GM12873 (cell line): ENCODE results near the gene IL1RL2.
A peak's percentile ranks its signal among the peaks of the same experiment; 100 is the strongest.

Source experiments
- TF ChIP-seq, protein P1 (sequence below): IDR thresholded peaks from 2 replicates; pipeline ENCODE4 v1.5.1; 2012; ENCODE audit warnings: low read depth, mild to moderate bottlenecking, moderate library complexity, low read length, control low read depth; ENCODE audit not compliant: insufficient read depth; ENCODE audit errors: missing control alignments

IL1RL2 gene

GRCh38 chr2:102235042-102235473, 48.2 kb downstream of the IL1RL2 start:
- TF ChIP-seq, protein P1, sequence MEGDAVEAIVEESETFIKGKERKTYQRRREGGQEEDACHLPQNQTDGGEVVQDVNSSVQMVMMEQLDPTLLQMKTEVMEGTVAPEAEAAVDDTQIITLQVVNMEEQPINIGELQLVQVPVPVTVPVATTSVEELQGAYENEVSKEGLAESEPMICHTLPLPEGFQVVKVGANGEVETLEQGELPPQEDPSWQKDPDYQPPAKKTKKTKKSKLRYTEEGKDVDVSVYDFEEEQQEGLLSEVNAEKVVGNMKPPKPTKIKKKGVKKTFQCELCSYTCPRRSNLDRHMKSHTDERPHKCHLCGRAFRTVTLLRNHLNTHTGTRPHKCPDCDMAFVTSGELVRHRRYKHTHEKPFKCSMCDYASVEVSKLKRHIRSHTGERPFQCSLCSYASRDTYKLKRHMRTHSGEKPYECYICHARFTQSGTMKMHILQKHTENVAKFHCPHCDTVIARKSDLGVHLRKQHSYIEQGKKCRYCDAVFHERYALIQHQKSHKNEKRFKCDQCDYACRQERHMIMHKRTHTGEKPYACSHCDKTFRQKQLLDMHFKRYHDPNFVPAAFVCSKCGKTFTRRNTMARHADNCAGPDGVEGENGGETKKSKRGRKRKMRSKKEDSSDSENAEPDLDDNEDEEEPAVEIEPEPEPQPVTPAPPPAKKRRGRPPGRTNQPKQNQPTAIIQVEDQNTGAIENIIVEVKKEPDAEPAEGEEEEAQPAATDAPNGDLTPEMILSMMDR: no peak

DNA sequence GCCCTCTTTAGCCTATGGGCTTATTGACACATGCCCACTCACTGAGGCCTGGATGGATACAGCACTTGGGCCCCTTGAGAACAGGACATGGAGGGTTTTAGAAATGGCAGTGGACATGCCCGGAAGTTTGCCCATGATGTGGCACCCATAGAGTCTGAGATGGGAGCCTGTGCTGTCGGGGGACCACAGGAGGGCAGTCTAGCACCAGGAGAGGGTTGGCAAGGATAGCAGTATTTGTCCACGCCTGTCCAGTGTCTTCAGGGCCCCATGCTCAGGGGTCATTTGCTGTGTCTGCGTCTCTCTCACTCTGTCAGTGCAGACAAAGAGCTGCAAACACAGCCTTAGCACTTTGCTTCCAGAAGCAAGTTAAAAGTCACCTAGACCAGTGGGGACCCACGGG, 48.7 kb downstream of the IL1RL2 start:
- TF ChIP-seq, protein P1: peak; percentile 41

DNA sequence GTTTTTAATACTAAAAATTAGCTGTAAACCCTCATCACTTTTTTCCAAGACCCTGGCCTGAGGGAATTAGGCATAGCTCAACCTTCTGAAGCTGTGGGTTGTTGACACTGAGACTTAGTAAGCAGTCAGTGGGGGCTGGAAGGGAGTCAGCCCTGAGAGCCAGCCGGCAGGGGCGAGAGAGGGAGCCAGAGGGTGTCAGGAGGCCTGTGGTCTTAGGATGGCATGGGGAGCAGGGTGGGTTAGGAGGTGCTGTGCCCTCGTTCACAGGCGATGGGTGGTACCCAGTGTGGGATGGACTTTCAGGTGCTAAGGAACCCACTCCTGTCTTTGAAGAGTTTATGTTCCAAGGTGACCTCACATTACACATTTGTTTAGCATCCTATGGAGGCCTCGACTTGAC, 49.3 kb downstream of the IL1RL2 start:
- TF ChIP-seq, protein P1: no peak

- TF ChIP-seq, protein P1: no peak
Observed at GRCh38 chr2:102237176-102237575, 50.4 kb downstream of the IL1RL2 start.

DNA sequence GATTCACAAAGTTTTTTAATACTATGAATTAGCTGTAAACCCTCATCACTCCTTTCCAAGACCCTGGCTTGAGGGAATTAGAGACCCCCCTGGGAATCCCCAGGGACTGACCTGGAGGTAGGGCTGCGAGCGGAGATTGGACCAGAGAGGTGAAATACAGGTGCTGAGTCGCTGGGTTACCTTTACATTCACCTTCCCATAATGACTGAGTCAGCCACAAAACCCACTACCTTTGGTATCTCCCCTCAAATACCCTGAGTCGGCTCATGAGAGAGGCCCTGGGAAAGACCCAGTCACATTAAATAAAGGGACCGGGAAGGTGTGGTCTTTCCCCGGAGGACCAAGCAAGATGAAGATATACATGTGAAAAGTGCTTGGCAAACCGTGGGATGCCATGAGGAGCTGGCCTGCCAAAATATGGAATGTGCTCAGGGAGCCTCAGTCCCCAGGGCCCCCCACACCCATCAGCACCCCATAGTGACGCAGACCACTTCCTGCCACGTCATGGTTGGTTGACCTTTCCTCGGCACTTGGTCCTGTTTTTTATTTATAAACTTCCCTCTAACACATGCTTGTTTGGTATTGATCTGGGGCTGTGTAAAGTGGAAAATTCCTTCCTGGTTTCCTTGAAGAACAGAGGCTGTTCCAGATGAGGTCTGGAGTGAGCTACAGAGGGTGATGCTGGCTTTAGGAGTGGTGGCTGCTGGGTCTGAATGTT, 51.4 kb downstream of the IL1RL2 start:
- TF ChIP-seq, protein P1: no peak

DNA sequence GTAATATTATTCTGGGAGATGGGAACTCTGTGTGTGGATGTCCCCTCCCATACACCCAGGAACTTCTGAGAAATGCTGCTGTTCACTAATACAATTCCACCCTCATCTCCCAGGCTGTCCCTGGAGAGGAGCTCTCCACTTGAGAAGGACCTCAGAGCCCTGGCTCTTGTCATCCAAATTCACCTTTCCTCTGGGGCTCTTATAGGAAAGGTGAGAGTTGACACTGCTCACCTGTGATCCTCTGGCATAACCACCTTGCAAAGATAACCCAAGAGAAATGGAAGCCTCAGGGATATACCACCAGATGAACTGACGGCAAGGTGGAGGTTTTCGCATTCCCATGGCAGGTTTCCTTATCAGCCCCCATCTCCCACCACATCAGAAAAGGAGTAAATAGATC, 52.0 kb downstream of the IL1RL2 start:
- TF ChIP-seq, protein P1: no peak

DNA sequence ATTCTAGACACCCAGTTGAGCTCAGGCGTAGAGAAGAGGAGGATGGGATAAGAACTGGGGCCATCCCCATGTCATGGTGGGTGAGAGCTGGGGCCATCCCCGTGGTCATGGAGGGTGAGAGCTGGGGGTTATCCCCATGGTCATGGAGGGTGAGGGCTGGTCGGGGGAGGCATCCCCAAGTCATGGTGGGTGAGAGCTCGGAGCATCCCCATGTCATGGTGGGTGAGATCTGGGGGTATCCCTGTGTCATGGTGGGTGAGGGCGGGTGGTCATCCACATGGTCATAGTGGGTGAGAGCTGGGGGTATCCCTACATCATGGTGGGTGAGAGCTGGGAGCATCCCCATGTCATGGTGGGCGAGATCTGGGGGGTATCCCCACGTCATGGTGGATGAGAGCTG, 52.5 kb downstream of the IL1RL2 start:
- TF ChIP-seq, protein P1: no peak
